NCI-H82 (cell line): ENCODE measurements around the gene ACKR3.

Experiments used
- DNase-seq: peaks from one replicate; lab custom pipeline; 2025; lab: John Stamatoyannopoulos, UW

The ACKR3 gene

DNA sequence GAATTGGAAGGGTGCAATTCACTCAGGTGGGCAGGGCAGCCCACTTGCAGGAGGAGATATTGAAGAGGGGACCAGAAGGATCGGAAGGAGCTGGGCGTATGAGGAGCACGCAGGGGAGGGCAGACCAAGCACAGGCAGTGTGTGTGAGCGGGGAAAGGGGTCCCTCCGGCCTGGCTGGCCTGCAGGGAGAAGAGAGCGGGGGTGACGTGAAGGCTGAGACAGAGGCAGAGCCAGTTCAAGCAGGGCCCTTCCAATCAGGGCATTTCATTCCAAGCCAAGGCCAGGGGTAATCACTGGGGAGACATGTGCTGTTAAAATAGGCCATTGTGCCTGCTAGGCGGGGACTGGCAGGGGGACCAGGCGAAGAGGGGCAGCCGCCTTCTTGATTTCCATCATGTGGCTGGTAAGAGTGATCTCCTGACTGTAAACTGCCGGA, 62.2 kb downstream of the ACKR3 start:
- DNase-seq, result no peak
